Activated CD4-positive, CD25-positive, alpha-beta regulatory T cell treated with anti-CD3 and anti-CD28 coated beads, Interleukin-2, amount 50 U/mL, for 24 hours (primary cell): ENCODE data around the gene CAMK2G.

Experiments
- ATAC-seq, 2 donors: fragments of 150-1000 bp; cut with Tn5 transposase; one replicate each; pipeline ENCODE4 v1.10.0; 2021; ENCODE audit warnings: mild to moderate bottlenecking in 1 of 2, moderate library complexity in 1 of 2

Gene CAMK2G

GRCh38 chr10:73763343-73763742, 111.0 kb downstream of the CAMK2G start:
- peak in 1 of 2 donors; percentile 11 for ATAC-seq

- ATAC-seq, result peak in 1 of 2 donors; percentile 52
These were observed 111.4 kb downstream of the CAMK2G start for GRCh38 chr10:73762915-73763314.
